Activated CD4-positive, alpha-beta T cell treated with anti-CD3 and anti-CD28 coated beads for 36 hours (primary cell): Measurements from ENCODE around the gene NFIC. TPM values are rescaled to one million over a fixed set of nuclear protein-coding genes. Genes with fewer than 3 reads are reported as not detected.

Experiments
- ATAC-seq: fragments of 200-7000 bp; cut with Tn5 transposase; one replicate; pipeline ENCODE4 v1.10.0; 2021; ENCODE audit warnings: mild to moderate bottlenecking, moderate library complexity
- CTCF ChIA-PET: fragments of 350-600 bp; sonication (Branson Sonifier 250); formaldehyde crosslinking; loops from one replicate; lab custom pipeline; 2021; ENCODE audit warnings: antibody characterized with exemption; lab: Charles Lee
- POLR2A ChIA-PET: fragments of 350-600 bp; sonication (Branson Sonifier 250); formaldehyde crosslinking; loops from one replicate; lab custom pipeline; 2021; ENCODE audit warnings: antibody characterized with exemption, inconsistent platforms; lab: Charles Lee
- DNase-seq: peaks from one replicate; pipeline ENCODE4 v3.0.0-alpha.2; 2020
- H3K27ac Mint-ChIP-seq: one replicate; pipeline ENCODE4 v1.8.0; 2021; ENCODE audit warnings: mixed read lengths
- H3K27me3 Mint-ChIP-seq: one replicate; pipeline ENCODE4 v1.8.0; 2021; ENCODE audit warnings: mixed read lengths
- H3K36me3 Mint-ChIP-seq: one replicate; pipeline ENCODE4 v1.8.0; 2021; ENCODE audit warnings: low read depth, mixed read lengths
- H3K4me1 Mint-ChIP-seq: one replicate; pipeline ENCODE4 v1.8.0; 2021; ENCODE audit warnings: mixed read lengths
- H3K4me3 Mint-ChIP-seq: one replicate; pipeline ENCODE4 v1.8.0; 2021; ENCODE audit warnings: mild to moderate bottlenecking, moderate library complexity, mixed read lengths
- H3K9me3 Mint-ChIP-seq: one replicate; pipeline ENCODE4 v1.8.0; 2021; ENCODE audit warnings: low read depth, mixed read lengths
- intact Hi-C, 2 experiments: fragments of 100-400 bp; cut with DNase I in 1 of 2; cut with micrococcal nuclease in 1 of 2; formaldehyde crosslinking; loops; one replicate each; pipeline versions ENCODE4 v1.14.2 to v1.15.1; 2022 to 2024; cut with DNase I, micrococcal nuclease
- total RNA-seq, 2 experiments: library from RNA; stranded (reverse); gene quantifications; one replicate each; pipeline ENCODE4 v1.2.3, GENCODE V29; 2021

Gene NFIC
- total RNA-seq, 2 experiments from 2014 or later = 20.5 to 22.6 TPM

DNA sequence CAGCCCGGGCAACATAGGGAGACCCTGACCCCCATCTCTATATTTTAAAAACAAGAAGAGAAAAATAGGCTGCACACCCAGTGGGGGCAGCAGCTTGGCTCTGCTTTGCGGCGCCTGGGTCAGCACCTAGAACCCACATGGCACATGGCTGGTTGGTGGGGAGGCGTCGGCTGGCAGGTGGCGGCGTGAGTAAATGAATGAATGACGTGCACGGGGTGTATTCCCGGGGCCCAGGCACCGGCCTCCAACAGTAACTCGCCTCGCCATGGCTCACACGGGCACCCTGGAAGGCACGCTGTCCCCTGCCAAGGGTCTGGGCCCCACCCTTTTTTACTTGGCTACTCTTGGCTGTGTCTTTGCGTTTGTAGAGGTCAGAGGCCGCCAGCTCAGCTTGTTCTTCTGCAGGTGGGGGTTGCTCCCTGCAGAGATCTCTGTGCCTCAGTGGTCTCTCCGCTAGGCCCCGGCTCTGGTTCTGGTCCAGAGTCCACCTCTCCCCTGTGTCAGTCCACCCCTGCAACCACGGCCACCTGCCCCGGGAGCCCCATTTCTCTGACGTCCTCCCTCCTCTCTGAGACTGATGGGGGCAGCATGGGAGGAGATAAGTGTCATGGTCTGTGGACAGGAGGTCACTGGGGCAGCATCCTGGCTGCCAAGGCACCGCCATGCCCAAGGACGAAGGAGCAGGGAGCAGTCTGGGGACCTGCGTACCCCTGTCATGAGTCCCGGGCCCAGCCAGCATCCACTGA is 145.3 kb downstream of the NFIC start:
- ChIA-PET CTCF (no interaction called here), POLR2A (no interaction called here)
- peaks cover 23% of the 10 kb centered on the region for H3K36me3 Mint-ChIP-seq
- no peak for ATAC-seq
- no peak overlapping the region for H3K4me3 Mint-ChIP-seq
- H3K4me1 Mint-ChIP-seq = peaks cover 59% of the 10 kb centered on the region
- DNase-seq = no peak
- no peaks in the 10 kb centered on the region for H3K9me3 Mint-ChIP-seq
- intact Hi-C loops = no loop called here
- H3K27me3 Mint-ChIP-seq = no peaks in the 10 kb centered on the region
- no peak overlapping the region for H3K27ac Mint-ChIP-seq

DNA sequence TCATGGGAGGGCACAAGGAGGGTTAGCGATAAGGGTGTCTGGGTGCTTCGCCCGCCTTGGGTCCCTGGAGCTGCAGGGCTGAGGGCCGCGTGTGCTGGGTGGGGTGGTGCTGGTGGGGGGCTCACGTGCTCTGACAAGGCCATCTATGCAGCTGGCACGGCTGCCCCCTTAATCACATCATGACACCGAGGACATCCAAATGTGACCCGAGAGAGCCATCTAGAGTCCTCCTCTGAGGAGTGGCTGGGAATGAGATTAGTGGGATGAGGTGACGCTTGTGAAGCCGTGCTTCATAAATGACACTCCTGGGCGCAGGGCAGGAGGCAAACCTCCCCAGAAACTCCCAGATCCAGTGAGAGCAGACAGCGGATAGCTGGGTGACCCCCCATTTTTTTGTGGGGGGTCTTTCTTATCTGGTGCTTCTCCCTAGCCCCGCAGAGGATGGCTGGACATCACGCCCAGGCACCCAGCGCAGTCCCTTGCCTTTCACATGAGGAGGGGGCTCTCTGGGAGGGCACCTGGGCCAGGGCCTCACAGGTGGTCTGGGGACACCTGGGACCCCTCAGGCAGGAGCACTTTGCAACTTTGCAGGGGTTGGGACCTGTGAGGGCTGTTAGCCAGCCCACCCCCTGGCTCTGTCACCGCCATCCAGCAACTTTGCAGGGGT is 146.3 kb downstream of the NFIC start:
- Mint-ChIP-seq H3K27me3 (no peaks in the 10 kb centered on the region), H3K27ac (no peak overlapping the region), H3K4me3 (no peak overlapping the region), H3K9me3 (no peaks in the 10 kb centered on the region), H3K4me1 (peaks cover 56% of the 10 kb centered on the region), H3K36me3 (peaks cover 15% of the 10 kb centered on the region)
- DNase-seq (no peak), ATAC-seq (no peak)
- intact Hi-C loops = no loop called here
- CTCF ChIA-PET = no interaction called here
- POLR2A ChIA-PET = no interaction called here

DNA sequence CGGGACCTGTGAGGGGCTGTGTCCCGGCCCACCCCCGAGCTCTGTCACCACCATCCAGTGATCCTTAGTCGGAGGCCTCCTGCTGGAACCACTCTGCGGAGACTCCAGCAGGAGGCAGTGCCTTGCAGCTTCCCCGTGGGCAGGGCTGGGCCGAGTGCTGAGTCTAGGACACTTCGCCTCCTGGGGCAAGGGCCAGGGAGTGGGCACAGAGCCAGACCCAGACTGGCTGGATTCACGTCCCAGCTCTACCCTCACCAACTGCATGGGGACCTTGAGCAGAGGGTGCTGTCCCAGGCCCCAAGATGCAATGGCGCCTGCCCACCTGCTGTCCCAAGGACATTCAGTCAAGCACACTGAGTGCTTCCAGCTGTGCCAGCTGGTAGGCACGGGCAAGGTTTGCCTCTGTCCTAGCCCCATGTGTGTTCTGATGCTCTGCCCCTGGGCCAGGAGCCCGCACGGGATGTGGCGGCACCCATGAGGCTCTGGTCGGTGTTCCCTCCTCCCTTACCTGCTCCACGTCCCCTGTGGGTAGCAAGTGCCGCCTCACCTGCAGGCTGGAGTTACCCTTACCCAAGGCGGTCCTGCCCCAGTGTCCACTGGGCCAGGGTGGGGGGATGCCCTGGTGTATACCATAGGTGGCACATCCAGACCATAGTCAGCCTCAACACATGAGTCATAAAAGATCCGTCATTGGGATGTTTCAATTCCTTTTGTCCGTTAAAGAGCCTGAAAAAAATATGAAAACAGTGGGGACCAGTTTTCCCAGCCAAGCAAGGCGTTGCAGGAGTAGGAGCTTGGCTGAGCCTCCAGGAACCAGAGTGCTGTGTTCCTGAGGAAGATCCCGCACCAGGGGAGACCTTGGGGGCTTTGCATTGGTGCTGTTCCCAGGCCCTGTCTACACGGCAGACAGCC is 147.1 kb downstream of the NFIC start:
- Mint-ChIP-seq H3K27me3 (no peaks in the 10 kb centered on the region), H3K4me1 (peaks cover 53% of the 10 kb centered on the region), H3K36me3 (peaks cover 13% of the 10 kb centered on the region), H3K4me3 (no peak overlapping the region), H3K27ac (no peak overlapping the region), H3K9me3 (no peaks in the 10 kb centered on the region)
- CTCF ChIA-PET = no interaction called here
- POLR2A ChIA-PET = no interaction called here
- intact Hi-C loops = no loop called here
- DNase-seq (no peak), ATAC-seq (no peak)

DNA sequence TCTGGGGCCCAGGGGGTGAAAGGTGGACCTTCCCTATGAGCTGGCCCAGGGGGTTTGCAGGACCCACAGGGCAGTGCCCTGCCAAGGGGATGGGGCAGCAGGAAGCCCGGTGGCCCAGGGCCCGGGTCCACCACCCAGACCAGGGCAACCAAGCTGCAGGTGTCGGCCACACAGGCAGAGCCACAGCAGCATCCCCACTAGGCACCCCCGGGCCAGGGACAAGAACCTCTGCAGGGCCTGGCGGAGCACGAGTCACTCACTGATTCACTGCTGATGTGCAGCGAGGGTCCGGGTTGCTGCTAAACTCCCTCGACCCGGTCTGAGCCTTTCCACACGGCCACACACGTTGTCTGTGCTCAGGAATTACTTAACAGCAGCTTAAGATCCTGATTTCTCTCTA is 148.5 kb downstream of the NFIC start:
- intact Hi-C loops = no loop called here
- CTCF ChIA-PET = interaction anchor here (0.6 to 1.5 kb wide), 2 partner anchors 564 to 625 kb away, joined by 3 read pairs; no protein-coding TSS in a partner anchor
- Mint-ChIP-seq H3K27me3 (no peaks in the 10 kb centered on the region), H3K9me3 (no peaks in the 10 kb centered on the region), H3K27ac (no peak overlapping the region), H3K4me3 (no peak overlapping the region), H3K36me3 (peaks cover 2% of the 10 kb centered on the region), H3K4me1 (peaks cover 39% of the 10 kb centered on the region)
- no peak for DNase-seq
- ATAC-seq = no peak
- POLR2A ChIA-PET = interaction anchor here (0.8 kb wide), 1 partner anchor 918 kb away, joined by 3 read pairs; no protein-coding TSS in a partner anchor

- CTCF ChIA-PET = interaction anchor here (0.6 to 1.5 kb wide), 5 partner anchors 11 to 1444 kb away, joined by 3 to 4 read pairs (median 3); no protein-coding TSS in a partner anchor
- H3K4me1 Mint-ChIP-seq = peaks cover 32% of the 10 kb centered on the region
- H3K9me3 Mint-ChIP-seq = no peaks in the 10 kb centered on the region
- ATAC-seq (no peak), DNase-seq (no peak)
- intact Hi-C loops = no loop called here
- POLR2A ChIA-PET = no interaction called here
- H3K36me3 Mint-ChIP-seq = peaks cover 2% of the 10 kb centered on the region
- no peaks in the 10 kb centered on the region for H3K27me3 Mint-ChIP-seq
- H3K4me3 Mint-ChIP-seq = no peak overlapping the region
- no peak overlapping the region for H3K27ac Mint-ChIP-seq
These were observed 149.6 kb downstream of the NFIC start for GRCh38 chr19:3515891-3516422.

DNA sequence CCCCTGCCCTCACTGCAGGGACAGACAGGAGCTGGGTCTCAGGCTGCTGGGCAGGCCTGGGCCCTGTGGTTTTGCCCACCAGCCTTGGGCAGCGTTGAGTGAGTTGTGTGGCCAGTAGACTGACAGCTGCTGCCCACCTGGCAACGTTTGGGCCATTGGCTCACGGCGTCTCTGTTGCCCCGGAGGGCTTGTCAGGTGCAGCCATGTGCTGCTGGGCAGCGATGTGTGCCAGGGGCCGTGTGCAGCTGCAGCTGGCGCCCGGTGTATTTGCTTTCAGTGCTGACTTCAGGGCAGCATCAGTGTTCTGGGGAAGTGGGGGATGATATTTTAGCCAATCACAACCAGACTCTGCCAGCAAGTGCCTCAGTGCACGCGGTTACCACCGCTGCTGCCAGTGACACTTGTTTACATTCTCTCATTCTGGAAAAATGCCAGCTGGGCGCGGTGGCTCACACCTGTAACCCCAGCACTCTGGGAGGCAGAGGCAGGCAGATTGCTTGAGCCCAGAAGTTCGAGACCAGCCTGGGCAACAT is 150.4 kb downstream of the NFIC start:
- ChIA-PET POLR2A (no interaction called here), CTCF (interaction anchor here (0.6 to 1.4 kb wide), 2 partner anchors 14 to 40 kb away, joined by 3 to 4 read pairs; no protein-coding TSS in a partner anchor)
- H3K4me1 Mint-ChIP-seq = peaks cover 32% of the 10 kb centered on the region
- DNase-seq (peak; percentile 69), ATAC-seq (peak; percentile 62)
- H3K36me3 Mint-ChIP-seq = peaks cover 5% of the 10 kb centered on the region
- intact Hi-C loops = no loop called here
- H3K27ac Mint-ChIP-seq = peak overlapping the region; percentile 8
- no peaks in the 10 kb centered on the region for H3K9me3 Mint-ChIP-seq
- H3K27me3 Mint-ChIP-seq = no peaks in the 10 kb centered on the region
- H3K4me3 Mint-ChIP-seq = no peak overlapping the region

DNA sequence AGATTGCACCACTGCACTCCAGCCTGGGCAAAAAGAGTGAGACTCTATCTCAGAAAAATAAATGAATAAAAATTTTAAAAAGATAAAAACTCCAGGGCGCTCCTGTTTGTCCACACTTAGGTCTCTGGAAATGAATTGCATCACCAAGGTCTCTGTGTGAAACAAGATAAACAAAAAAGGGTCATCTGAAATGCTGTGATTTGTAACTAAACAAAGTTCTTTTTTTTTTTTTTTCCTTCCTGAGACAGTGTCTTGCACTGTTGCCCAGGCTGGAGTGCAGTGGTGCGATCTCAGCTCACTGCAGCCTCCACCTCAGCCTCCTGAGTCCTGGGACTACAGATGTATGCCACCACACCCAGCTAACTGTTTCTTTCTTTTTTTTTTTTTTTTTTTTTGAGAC is 151.3 kb downstream of the NFIC start:
- H3K4me3 Mint-ChIP-seq = no peak overlapping the region
- CTCF ChIA-PET = interaction anchor here (0.6 to 0.8 kb wide), 2 partner anchors 68 to 465 kb away, joined by 3 to 4 read pairs; partner anchors contain the start of gene GIPC3

GRCh38 chr19:3518255-3518654 is 151.9 kb downstream of the NFIC start:
- no peaks in the 10 kb centered on the region for H3K27me3 Mint-ChIP-seq
- H3K4me1 Mint-ChIP-seq = peaks cover 30% of the 10 kb centered on the region
- intact Hi-C loops = no loop called here
- H3K4me3 Mint-ChIP-seq = no peak overlapping the region
- H3K36me3 Mint-ChIP-seq = peaks cover 7% of the 10 kb centered on the region
- DNase-seq = no peak
- ChIA-PET CTCF (interaction anchor here (0.8 kb wide), 1 partner anchor 67 kb away, joined by 4 read pairs; the partner anchor contains the start of gene GIPC3), POLR2A (interaction anchor here (0.6 kb wide), 1 partner anchor 74 kb away, joined by 5 read pairs; no protein-coding TSS in a partner anchor)
- no peak for ATAC-seq
- H3K9me3 Mint-ChIP-seq = no peaks in the 10 kb centered on the region
- H3K27ac Mint-ChIP-seq = peak overlapping the region; percentile 31

More for the DNA sequence above, 151.3 kb downstream of the NFIC start:
- POLR2A ChIA-PET = interaction anchor here (0.7 kb wide), 1 partner anchor 64 kb away, joined by 4 read pairs; no protein-coding TSS in a partner anchor
- intact Hi-C loops = no loop called here
- no peak overlapping the region for H3K27ac Mint-ChIP-seq
- peaks cover 30% of the 10 kb centered on the region for H3K4me1 Mint-ChIP-seq
- DNase-seq = no peak
- ATAC-seq = no peak
- peaks cover 7% of the 10 kb centered on the region for H3K36me3 Mint-ChIP-seq
- H3K27me3 Mint-ChIP-seq = no peaks in the 10 kb centered on the region
- H3K9me3 Mint-ChIP-seq = no peaks in the 10 kb centered on the region

- ChIA-PET POLR2A (interaction anchor here (0.6 kb wide), 1 partner anchor 74 kb away, joined by 5 read pairs; no protein-coding TSS in a partner anchor), CTCF (interaction anchor here (0.5 to 1.7 kb wide), 2 partner anchors 27 to 420 kb away, joined by 4 to 6 read pairs; no protein-coding TSS in a partner anchor)
- intact Hi-C loops = no loop called here
- peaks cover 28% of the 10 kb centered on the region for H3K4me1 Mint-ChIP-seq
- H3K4me3 Mint-ChIP-seq = no peak overlapping the region
- no peaks in the 10 kb centered on the region for H3K9me3 Mint-ChIP-seq
- H3K27ac Mint-ChIP-seq = peak overlapping the region; percentile 31
- H3K27me3 Mint-ChIP-seq = no peaks in the 10 kb centered on the region
- DNase-seq (no peak), ATAC-seq (no peak)
- peaks cover 7% of the 10 kb centered on the region for H3K36me3 Mint-ChIP-seq
These were observed 152.3 kb downstream of the NFIC start for GRCh38 chr19:3518659-3519058.
